Activated CD4-positive, alpha-beta T cell treated with anti-CD3 and anti-CD28 coated beads for 4 hours (primary cell): Measurements from ENCODE around the gene COL21A1.
"Not testable (repeated sequence)": the region's sequence is repeated elsewhere in the genome, so short reads cannot be mapped to it uniquely, and the experiment has no call there.

Source experiments
- DNase-seq, 2 donors: peaks; one replicate each; pipeline ENCODE4 v3.0.0-alpha.2; 2020

Gene COL21A1

GRCh38 chr6:56246881-56247653 lies at the start of gene COL21A1:
TSS of gene COL21A1 (minus strand) at chr6:56247580. CDS start at chr6:56182618, 64,962 bp downstream.
- DNase-seq: no peak

DNA sequence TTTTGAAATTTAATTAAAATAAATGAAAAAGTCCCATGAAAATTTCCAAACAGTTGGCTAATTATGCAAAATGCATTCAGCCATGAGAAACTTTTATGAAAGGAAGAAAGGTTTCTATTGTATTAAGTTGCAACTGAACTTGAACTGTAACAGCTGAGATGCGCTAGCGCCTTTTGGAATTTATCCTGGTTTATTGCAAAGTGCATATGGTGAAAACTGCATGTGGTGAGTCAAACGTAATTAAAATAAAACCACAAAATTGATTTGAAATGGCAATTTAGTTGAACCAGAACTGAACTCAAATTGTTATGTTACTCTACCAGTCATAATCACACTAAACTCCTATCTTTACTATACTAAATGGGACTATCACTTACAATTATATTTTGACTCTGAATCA lies 46.4 kb upstream of the COL21A1 start:
- DNase-seq: no peak

- no peak for DNase-seq
Measured at GRCh38 chr6:56292505-56293181, 45.3 kb upstream of the COL21A1 start.

DNA sequence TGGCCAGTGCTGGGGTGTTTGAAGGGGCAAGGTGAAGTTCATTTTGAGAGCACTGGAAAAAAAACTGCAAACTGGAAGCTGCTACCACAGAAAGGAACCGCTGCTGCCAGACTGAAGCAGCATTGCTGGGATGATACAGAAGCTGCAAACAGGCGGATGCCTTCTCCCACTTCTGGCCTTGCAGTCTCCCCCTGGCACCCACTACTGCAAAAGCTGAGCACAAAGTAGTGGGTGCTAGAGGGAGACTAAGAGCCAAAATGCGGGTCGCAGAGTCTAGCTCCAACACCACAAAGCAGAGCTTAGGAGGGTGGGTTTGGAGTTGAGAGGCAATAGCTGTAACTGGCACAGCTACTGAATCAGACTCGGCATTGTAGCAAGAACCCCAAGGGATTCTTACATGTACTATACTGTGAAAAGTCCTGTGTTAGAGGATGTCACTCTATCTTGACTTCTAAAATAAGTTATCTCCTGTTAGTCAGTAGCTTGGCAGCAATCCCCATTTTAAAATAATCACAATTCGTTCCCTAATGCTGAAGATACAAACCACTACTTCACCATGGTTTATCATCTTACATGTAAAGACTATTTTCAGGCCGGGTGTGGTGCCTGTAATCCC lies 44.0 kb upstream of the COL21A1 start:
- DNase-seq: no peak

DNA sequence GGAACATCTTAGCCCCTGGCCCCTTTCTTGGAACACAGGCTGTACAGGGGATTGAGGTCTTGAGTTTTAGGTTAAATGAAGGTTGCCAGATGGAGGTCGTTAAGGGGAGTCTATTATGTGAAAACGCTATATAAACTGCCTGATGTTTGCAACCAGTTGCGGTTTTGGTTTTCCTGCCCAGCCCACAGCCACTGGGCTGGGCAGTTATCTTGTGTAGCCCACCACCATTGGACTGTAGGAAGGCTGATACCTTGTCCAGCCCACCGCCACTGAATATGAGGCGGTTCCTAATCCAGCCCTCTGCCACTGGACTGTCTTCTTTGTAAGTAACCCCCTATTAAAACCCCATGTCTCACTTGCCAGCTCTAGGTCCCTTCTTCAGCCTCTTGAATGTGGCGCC lies 42.3 kb upstream of the COL21A1 start:
- no peak for DNase-seq

GRCh38 chr6:56288347-56288746 lies 41.0 kb upstream of the COL21A1 start:
- DNase-seq: no peak

GRCh38 chr6:56282391-56282790 lies 35.0 kb upstream of the COL21A1 start:
- no peak for DNase-seq

DNA sequence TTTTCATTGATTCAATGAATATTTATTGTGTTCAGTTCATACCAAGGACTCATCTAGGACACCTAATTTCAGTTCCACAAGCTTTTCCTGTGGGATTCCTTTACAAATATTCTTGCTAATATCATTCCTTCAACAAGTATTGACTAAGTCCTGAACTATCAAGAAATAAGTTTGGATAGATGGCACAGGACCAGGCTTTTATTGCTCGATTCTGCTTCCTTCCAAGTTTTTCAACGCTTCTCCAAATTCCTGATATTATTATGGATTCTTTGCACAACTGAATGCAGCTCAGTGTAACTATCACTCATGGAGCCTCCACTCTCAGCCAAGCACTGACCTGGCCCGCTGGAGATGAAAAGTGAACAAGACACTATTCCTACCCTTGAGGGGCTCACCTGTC lies 32.7 kb upstream of the COL21A1 start:
- DNase-seq: no peak

- no peak for DNase-seq
Measured at GRCh38 chr6:56279331-56280080, 32.1 kb upstream of the COL21A1 start.

GRCh38 chr6:56278171-56278591 lies 30.8 kb upstream of the COL21A1 start:
- DNase-seq: no peak

DNA sequence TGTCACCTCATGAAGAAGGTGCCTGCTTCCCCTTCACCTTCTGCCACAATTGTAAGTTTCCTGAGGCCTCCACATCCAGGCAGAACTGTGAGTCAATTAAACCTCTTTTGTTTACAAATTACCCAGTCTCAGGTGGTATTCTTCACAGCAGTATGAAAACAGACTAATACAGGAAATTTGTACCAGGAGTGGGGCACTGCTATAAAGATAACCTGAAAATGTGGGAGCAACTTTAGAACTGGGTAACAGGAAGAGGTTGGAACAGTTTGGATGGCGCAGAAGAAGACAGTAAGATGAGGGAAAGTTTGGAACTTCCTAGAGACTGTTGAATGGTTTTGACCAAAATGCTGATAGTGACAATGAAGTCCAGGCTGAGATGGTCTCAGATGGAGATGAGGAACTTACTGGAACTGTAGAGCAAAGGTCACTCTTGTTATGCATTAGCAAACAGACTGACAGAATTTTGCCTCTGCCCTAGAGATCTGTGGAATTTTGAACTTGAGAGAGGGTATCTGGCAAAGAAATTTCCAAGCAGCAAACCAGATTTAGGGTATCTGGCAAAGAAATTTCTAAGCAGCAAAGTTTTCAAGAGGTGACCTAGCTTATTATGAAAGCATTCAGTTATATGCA lies 23.5 kb upstream of the COL21A1 start:
- no peak for DNase-seq

GRCh38 chr6:56268266-56268665 lies 20.9 kb upstream of the COL21A1 start:
- no peak for DNase-seq

GRCh38 chr6:56266011-56266410 lies 18.6 kb upstream of the COL21A1 start:
- DNase-seq: no peak

GRCh38 chr6:56263596-56264315 lies 16.4 kb upstream of the COL21A1 start:
- no peak for DNase-seq

GRCh38 chr6:56260593-56260992 lies 13.2 kb upstream of the COL21A1 start:
- DNase-seq: not testable (repeated sequence)

DNA sequence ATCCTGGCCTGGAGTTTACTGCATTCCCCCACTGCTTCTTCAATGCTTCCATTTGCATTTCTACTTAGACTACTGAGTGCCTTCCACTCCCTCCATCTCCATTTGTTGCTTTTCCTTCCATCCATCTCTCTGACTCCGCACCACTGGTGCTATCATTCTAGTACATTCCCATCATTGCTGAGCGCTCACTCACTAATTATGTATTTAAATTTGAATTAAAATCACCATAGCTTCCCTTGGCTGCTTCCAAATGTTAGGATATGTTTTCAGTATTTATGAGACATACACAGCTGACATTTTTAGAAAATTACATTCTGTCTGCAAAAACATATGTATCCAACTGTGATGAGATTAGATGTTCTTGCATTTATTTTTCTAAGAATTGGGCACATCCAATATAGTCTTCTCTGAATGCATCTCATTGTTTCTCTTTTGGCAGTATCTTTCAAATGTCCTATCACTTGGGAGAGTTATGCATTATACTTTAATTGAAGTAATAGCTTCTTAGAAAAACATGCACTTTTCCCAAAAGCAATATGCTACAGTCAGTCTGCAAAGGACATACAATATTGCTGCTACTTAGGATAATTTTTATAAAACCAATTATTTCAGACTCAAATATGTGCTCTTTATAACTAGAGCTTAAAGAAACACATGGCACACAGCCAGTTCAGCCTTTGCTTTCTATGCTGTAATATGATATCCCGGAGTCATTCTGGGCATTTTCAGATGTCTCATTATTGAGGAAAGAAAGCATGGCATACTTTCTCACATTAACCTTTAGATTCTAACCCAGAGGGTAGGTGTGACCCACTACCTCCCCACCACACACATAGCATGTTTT lies 12.1 kb upstream of the COL21A1 start:
- no peak for DNase-seq

- DNase-seq: no peak
Measured at GRCh38 chr6:56255349-56255748, 8.0 kb upstream of the COL21A1 start.

- DNase-seq: no peak
Measured at GRCh38 chr6:56250266-56250665, 2.9 kb upstream of the COL21A1 start.

DNA sequence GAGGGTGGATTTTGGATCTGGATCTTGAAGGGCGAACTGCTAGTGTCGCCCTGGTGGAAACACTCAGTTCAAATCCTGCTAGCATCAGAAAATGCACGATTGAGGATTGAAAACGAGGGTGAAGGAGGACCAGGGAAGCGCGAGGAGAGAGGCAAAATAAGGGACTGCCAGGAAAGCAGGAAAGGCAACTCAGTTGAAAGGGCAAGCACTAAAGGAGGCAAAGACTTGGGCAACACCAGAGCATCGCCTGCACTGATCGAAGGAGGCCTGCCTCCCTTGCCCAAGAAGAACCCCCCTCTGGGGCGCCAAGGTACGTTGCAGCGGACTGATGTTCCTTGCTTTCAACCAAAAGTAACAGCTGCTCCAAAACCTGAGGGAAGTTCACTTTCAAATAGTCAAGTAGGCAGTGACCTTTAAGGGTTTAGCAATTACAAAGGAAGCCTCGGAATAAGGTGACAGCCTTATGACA lies 308 bp upstream of the COL21A1 start:
- no peak for DNase-seq

- DNase-seq: no peak
Measured at GRCh38 chr6:56246541-56246880, 869 bp downstream of the COL21A1 start.

GRCh38 chr6:56245903-56246351 lies 1.5 kb downstream of the COL21A1 start:
- DNase-seq: no peak
